KMS-11 (cell line): Measurements from ENCODE around the gene CTDP1.

Source experiments
- H2AFZ ChIP-seq: fragments of 200-600 bp; sonication (generic); 2 replicates; pipeline ENCODE4 v1.6.1; 2016; ENCODE audit warnings: antibody characterized with exemption, mixed run types, low read depth
- H3K27ac ChIP-seq: fragments of 200-600 bp; sonication (generic); 2 replicates; pipeline ENCODE4 v1.6.1; 2016; ENCODE audit warnings: mild to moderate bottlenecking, mixed run types
- H3K27me3 ChIP-seq: fragments of 200-600 bp; sonication (generic); 2 replicates; pipeline ENCODE4 v1.6.1; 2017; ENCODE audit warnings: mild to moderate bottlenecking, low read depth, mixed run types, moderate library complexity; ENCODE audit not compliant: insufficient read depth
- H3K36me3 ChIP-seq: fragments of 200-600 bp; sonication (generic); 2 replicates; pipeline ENCODE4 v1.6.1; 2017; ENCODE audit warnings: mild to moderate bottlenecking, mixed run types; ENCODE audit not compliant: insufficient read depth
- H3K4me1 ChIP-seq: fragments of 200-600 bp; sonication (generic); 2 replicates; pipeline ENCODE4 v1.6.1; 2016; ENCODE audit warnings: mild to moderate bottlenecking, low read depth, mixed run types; ENCODE audit not compliant: poor library complexity, severe bottlenecking
- H3K4me2 ChIP-seq: fragments of 200-600 bp; sonication (generic); 2 replicates; pipeline ENCODE4 v1.7.0; 2016; ENCODE audit warnings: mild to moderate bottlenecking, mixed run types
- H3K4me3 ChIP-seq: fragments of 200-600 bp; sonication (generic); IDR thresholded peaks from 2 replicates; pipeline ENCODE4 v1.6.1; 2017; ENCODE audit warnings: low read depth, low read length, mixed read lengths; ENCODE audit not compliant: insufficient read depth
- H3K79me2 ChIP-seq: fragments of 200-600 bp; sonication (generic); 2 replicates; pipeline ENCODE4 v1.6.1; 2016; ENCODE audit warnings: low read depth, mixed run types; ENCODE audit not compliant: insufficient read depth
- H3K9ac ChIP-seq: fragments of 200-600 bp; sonication (generic); 2 replicates; pipeline ENCODE4 v1.6.1; 2016; ENCODE audit warnings: mild to moderate bottlenecking, mixed run types
- H4K20me1 ChIP-seq: fragments of 200-600 bp; sonication (generic); 2 replicates; pipeline ENCODE4 v1.6.1; 2016; ENCODE audit warnings: mild to moderate bottlenecking, mixed run types; ENCODE audit not compliant: insufficient read depth
- CTCF ChIP-seq: fragments of 200-600 bp; sonication (generic); conservative IDR thresholded peaks from 2 replicates; pipeline ENCODE4 v1.6.1; 2017; ENCODE audit warnings: low read depth, mild to moderate bottlenecking, antibody characterized with exemption, low read length, moderate library complexity, mixed read lengths

Gene CTDP1

GRCh38 chr18:79776674-79777073 lies 97.1 kb downstream of the CTDP1 start:
- no peak overlapping the region for H2AFZ ChIP-seq
- H3K4me2 ChIP-seq: no peak overlapping the region
- peaks cover 20% of the 10 kb centered on the region for H3K27me3 ChIP-seq
- no peak overlapping the region for H3K27ac ChIP-seq
- no peaks in the 10 kb centered on the region for H3K79me2 ChIP-seq
- no peak overlapping the region for H3K9ac ChIP-seq
- no peak overlapping the region for H3K4me3 ChIP-seq
- H3K36me3 ChIP-seq: no peaks in the 10 kb centered on the region
- TF ChIP-seq CTCF: no peak
- H3K4me1 ChIP-seq: no peaks in the 10 kb centered on the region
- H4K20me1 ChIP-seq: no peaks in the 10 kb centered on the region

- Histone ChIP-seq H3K27ac (no peak overlapping the region), H4K20me1 (no peaks in the 10 kb centered on the region), H3K9ac (no peak overlapping the region), H3K4me2 (no peak overlapping the region), H2AFZ (no peak overlapping the region), H3K4me1 (no peaks in the 10 kb centered on the region), H3K27me3 (peaks cover 20% of the 10 kb centered on the region), H3K79me2 (no peaks in the 10 kb centered on the region), H3K4me3 (no peak overlapping the region), H3K36me3 (no peaks in the 10 kb centered on the region)
- no peak for TF ChIP-seq CTCF
Measured at GRCh38 chr18:79778291-79778791, 98.7 kb downstream of the CTDP1 start.

- no peaks in the 10 kb centered on the region for H4K20me1 ChIP-seq
- no peak overlapping the region for H2AFZ ChIP-seq
- no peaks in the 10 kb centered on the region for H3K36me3 ChIP-seq
- H3K4me1 ChIP-seq: no peaks in the 10 kb centered on the region
- no peak overlapping the region for H3K9ac ChIP-seq
- TF ChIP-seq CTCF: no peak
- no peak overlapping the region for H3K27ac ChIP-seq
- no peaks in the 10 kb centered on the region for H3K79me2 ChIP-seq
- peaks cover 12% of the 10 kb centered on the region; the same call in 1 of the 2 replicates for H3K27me3 ChIP-seq
- H3K4me3 ChIP-seq: no peak overlapping the region
- no peak overlapping the region for H3K4me2 ChIP-seq
Measured at GRCh38 chr18:79779021-79779699, 99.6 kb downstream of the CTDP1 start.

- no peak overlapping the region for H3K27ac ChIP-seq
- no peaks in the 10 kb centered on the region for H4K20me1 ChIP-seq
- H3K9ac ChIP-seq: no peak overlapping the region
- no peaks in the 10 kb centered on the region for H3K36me3 ChIP-seq
- H3K4me3 ChIP-seq: no peak overlapping the region
- H2AFZ ChIP-seq: no peak overlapping the region
- H3K27me3 ChIP-seq: peaks cover 10% of the 10 kb centered on the region; the same call in 1 of the 2 replicates
- H3K79me2 ChIP-seq: no peaks in the 10 kb centered on the region
- H3K4me2 ChIP-seq: no peak overlapping the region
- no peaks in the 10 kb centered on the region for H3K4me1 ChIP-seq
- no peak for TF ChIP-seq CTCF
Measured at GRCh38 chr18:79779700-79780190, 100.1 kb downstream of the CTDP1 start.
